Neural cell (in vitro differentiated cells): ENCODE data around the gene GPRIN1.

Source experiments
- CTCF ChIP-seq: fragments of 450-650 bp; IDR thresholded peaks from 2 replicates; pipeline ENCODE4 v1.5.1; 2014; ENCODE audit warnings: antibody characterized with exemption, mild to moderate bottlenecking, moderate library complexity; ENCODE audit not compliant: poor library complexity, severe bottlenecking
- EZH2 ChIP-seq: fragments of 200-600, 300-800 bp; shearing (Covaris generic), sonication (generic); IDR thresholded peaks from 2 replicates; pipeline ENCODE4 v1.6.1; 2014; ENCODE audit warnings: antibody characterized with exemption, low read length, borderline replicate concordance, mild to moderate bottlenecking; ENCODE audit not compliant: insufficient read depth, poor library complexity, severe bottlenecking
- MXI1 ChIP-seq: fragments of 450-650 bp; conservative IDR thresholded peaks from 2 replicates; pipeline ENCODE4 v1.6.1; 2014; ENCODE audit warnings: antibody characterized with exemption, mild to moderate bottlenecking; ENCODE audit not compliant: poor library complexity, severe bottlenecking
- POLR2AphosphoS5 ChIP-seq: IDR thresholded peaks from 2 replicates; pipeline ENCODE4 v1.6.1; 2012
- RAD21 ChIP-seq: fragments of 450-650 bp; conservative IDR thresholded peaks from 2 replicates; pipeline ENCODE4 v1.6.1; 2014; ENCODE audit warnings: antibody characterized with exemption, mild to moderate bottlenecking, moderate library complexity
- SMC3 ChIP-seq: fragments of 450-650 bp; conservative IDR thresholded peaks from 2 replicates; pipeline ENCODE4 v1.6.1; 2014; ENCODE audit warnings: antibody characterized with exemption, mild to moderate bottlenecking, moderate library complexity; ENCODE audit not compliant: poor library complexity
- TAF1 ChIP-seq: IDR thresholded peaks from 2 replicates; pipeline ENCODE4 v1.6.1; 2012; ENCODE audit warnings: low read depth

- no peak for TF ChIP-seq POLR2AphosphoS5
- no peak for TF ChIP-seq EZH2
- TF ChIP-seq RAD21, result no peak
- no peak for TF ChIP-seq CTCF
- TF ChIP-seq MXI1, result no peak
- TF ChIP-seq SMC3, result no peak
- TF ChIP-seq TAF1, result no peak
Observed at GRCh38 chr5:176642675-176643490, 32.9 kb upstream of the GPRIN1 start.
